ENCODE data around the gene PEBP1. TPM values are rescaled to one million over a fixed set of nuclear protein-coding genes. Genes with fewer than 3 reads are reported as not detected.

Gene PEBP1
- total and polyA plus RNA-seq, 2 of the 4 experiments (the other 2 are of a cell fraction): 129 to 161 TPM

- BruUV-seq (replicated peaks): no TSS peak
- Histone ChIP-seq H2AK9ac (replicated peaks; ENCODE audit: low read depth, low read length, poor library complexity) (no peak overlapping the region), H3K9me1 (ENCODE audit: insufficient read depth, low read length) (no peaks in the 10 kb centered on the region), H3K27me3 (ENCODE audit: control insufficient read depth, insufficient read depth, low read length) (no peaks in the 10 kb centered on the region), H2BK20ac (ENCODE audit: low read depth, low read length) (no peak overlapping the region), H4K5ac (ENCODE audit: low read depth, low read length) (peak overlapping the region; percentile 91), H2BK5ac (ENCODE audit: low read depth, low read length, poor library complexity, severe bottlenecking) (no peak overlapping the region), H4K91ac (ENCODE audit: insufficient read depth, low read depth, low read length) (no peak overlapping the region), H4K20me1 (ENCODE audit: insufficient read depth, low read length) (no peaks in the 10 kb centered on the region), H2AFZ (replicated peaks; ENCODE audit: low read length, poor library complexity) (peak overlapping the region; percentile 64), H2BK15ac (ENCODE audit: low read depth, low read length) (no peak overlapping the region), H3K27ac (ENCODE audit: insufficient read depth, low read length) (peak overlapping the region; percentile 39; the same call in 1 of the 2 replicates), H2BK120ac (ENCODE audit: low read depth, low read length) (no peak overlapping the region), H3K4me3 (ENCODE audit: insufficient read depth, low read depth, low read length) (no peak overlapping the region), H4K8ac (ENCODE audit: low read depth in 2 of 2, low read length in 2 of 2) (peak overlapping the region; percentile 80 to 83; a peak in 3 of 4 replicates), H3K18ac (ENCODE audit: low read depth, low read length) (peak overlapping the region; percentile 37; the same call in 1 of the 2 replicates), H3K36me3 (ENCODE audit: control insufficient read depth, insufficient read depth, low read length) (0 out of 2 replicates have a peak, but pooled peaks cover under 1% of the 10 kb centered on the region), H3K9me3 (ENCODE audit: control insufficient read depth, insufficient read depth, low read length) (no peaks in the 10 kb centered on the region), H3K14ac (replicated peaks; ENCODE audit: low read depth, low read length) (0 out of 2 replicates have a peak overlapping the region, but pooled peaks have one; percentile 28), H3K9ac (ENCODE audit: low read depth, low read length) (peak overlapping the region; percentile 28; the same call in 1 of the 2 replicates), H3K56ac (ENCODE audit: extremely low read depth, insufficient read depth, low read length) (no peak overlapping the region), H3K4ac (ENCODE audit: low read depth, low read length) (no peak overlapping the region), H2AK5ac (ENCODE audit: low read depth, low read length) (no peak overlapping the region), H3K79me1 (ENCODE audit: low read depth in 1 of 2, low read length in 2 of 2) (no peaks in the 10 kb centered on the region), H3K4me1 (ENCODE audit: control insufficient read depth, insufficient read depth, low read length) (peaks cover 2% of the 10 kb centered on the region; the same call in 1 of the 2 replicates), H3K4me2 (ENCODE audit: low read depth, low read length) (peak overlapping the region; percentile 43; the same call in 1 of the 2 replicates), H3K23ac (ENCODE audit: low read depth, low read length) (no peak overlapping the region)
- dilution Hi-C loops (cut with HindIII; ENCODE audit: low sequenced_read_pairs, unreplicated experiment): no loop called here
- DNase-seq (peak; percentile 61), ATAC-seq (ENCODE audit: low read depth) (peak; percentile 97)
- no CpG with 5 or more reads among the region's 8 CpGs for WGBS, 2 experiments (ENCODE audit: extremely low coverage in 2 of 2, insufficient read length in 1 of 2)
- POLR2A ChIA-PET (ENCODE audit: unreplicated experiment): no interaction called here
- TF ChIP-seq SMC3 (IDR thresholded peaks at IDR 0.05; ENCODE audit: low read depth, low read length) (no peak; the same call in 1 of the 2 replicates), RAD21 (IDR thresholded peaks at IDR 0.05; ENCODE audit: low read length) (peak; percentile 45), RCOR1 (IDR thresholded peaks at IDR 0.05; ENCODE audit: insufficient replicate concordance, low read length) (no peak), CTCF (conservative IDR thresholded peaks at IDR 0.05; ENCODE audit: low read depth, low read length) (peak; percentile 50)
- in situ Hi-C loops (cut with MboI; ENCODE audit: low sequenced_read_pairs): no loop called here
- intact Hi-C loops (cut with micrococcal nuclease): loop anchor here (2.0 to 5.0 kb wide), 2 partner anchors 243 to 258 kb away; no protein-coding TSS in a partner anchor
- CTCF ChIA-PET: interaction anchor here (0.5 to 1.8 kb wide), 4 partner anchors 16 to 255 kb away, joined by 3 to 9 read pairs (median 6); partner anchors contain the start of gene VSIG10
Measured at GRCh38 chr12:118120579-118121363, 15.2 kb upstream of the PEBP1 start.

Measured in IMR-90 (cell line).